ENCODE measurements around the gene PLA2G3.

PLA2G3 gene

DNA sequence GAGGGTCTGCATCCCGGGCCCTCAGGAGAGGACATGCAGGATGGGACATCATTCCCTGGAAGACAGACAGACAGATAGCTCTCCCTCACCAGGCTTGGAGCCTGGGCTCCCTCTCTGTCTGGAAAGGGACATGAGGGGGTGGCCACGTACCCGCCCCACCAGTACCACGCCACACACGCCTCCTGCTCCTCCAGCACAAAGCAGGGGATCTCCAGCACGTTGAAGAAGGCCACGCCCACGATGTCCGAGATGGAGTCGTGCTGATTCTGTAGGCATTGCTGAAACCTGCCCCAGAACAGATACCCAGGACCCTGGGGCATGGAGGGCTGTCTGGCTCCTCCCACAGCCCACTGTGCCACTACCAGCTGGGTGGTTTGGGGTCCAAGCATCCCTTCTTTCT, 2.2 kb downstream of the PLA2G3 start:
- TF ChIP-seq CREB1 (IDR thresholded peaks at IDR 0.05; ENCODE audit: low read depth) (no peak), TAF1 (IDR thresholded peaks at IDR 0.05; ENCODE audit: low read depth) (no peak), YY1 (IDR thresholded peaks at IDR 0.05; ENCODE audit: low read depth) (no peak), RAD21 (IDR thresholded peaks at IDR 0.05; ENCODE audit: low read depth) (no peak), ZBTB7A (IDR thresholded peaks at IDR 0.05; ENCODE audit: low read depth) (no peak), FOXM1 (IDR thresholded peaks at IDR 0.05; ENCODE audit: borderline replicate concordance, low read depth) (no peak), NFIC (IDR thresholded peaks at IDR 0.05) (no peak), TEAD4 (IDR thresholded peaks at IDR 0.05) (no peak), EGR1 (IDR thresholded peaks at IDR 0.05) (no peak), CEBPB (IDR thresholded peaks at IDR 0.05) (no peak), EP300 (IDR thresholded peaks at IDR 0.05; ENCODE audit: borderline replicate concordance) (no peak)
- TF ChIP-seq, protein P1, sequence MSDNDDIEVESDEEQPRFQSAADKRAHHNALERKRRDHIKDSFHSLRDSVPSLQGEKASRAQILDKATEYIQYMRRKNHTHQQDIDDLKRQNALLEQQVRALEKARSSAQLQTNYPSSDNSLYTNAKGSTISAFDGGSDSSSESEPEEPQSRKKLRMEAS (IDR thresholded peaks at IDR 0.05), result no peak
- TF ChIP-seq, protein P2, sequence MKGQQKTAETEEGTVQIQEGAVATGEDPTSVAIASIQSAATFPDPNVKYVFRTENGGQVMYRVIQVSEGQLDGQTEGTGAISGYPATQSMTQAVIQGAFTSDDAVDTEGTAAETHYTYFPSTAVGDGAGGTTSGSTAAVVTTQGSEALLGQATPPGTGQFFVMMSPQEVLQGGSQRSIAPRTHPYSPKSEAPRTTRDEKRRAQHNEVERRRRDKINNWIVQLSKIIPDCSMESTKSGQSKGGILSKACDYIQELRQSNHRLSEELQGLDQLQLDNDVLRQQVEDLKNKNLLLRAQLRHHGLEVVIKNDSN (IDR thresholded peaks at IDR 0.05), result no peak

DNA sequence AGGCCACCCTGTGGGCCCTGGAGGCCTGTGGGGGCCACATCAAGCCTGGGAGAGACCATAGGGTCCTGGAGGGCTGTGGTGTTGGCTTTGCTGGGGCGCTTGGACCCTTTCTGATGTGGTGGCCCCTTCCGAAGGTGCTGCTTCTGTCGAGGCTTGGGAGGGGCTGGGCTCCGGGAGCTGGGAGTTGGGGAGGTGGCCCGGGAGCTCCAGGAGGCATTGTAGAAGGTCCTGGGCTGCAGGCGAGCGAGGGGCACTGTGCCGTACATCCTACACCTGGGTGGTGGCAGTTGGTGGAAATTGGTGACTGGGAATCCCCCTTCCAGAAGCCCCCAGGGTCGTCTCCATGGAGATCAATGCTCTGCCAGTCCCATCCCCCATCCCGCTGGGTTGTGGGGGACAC, 2.6 kb downstream of the PLA2G3 start:
- no peak for TF ChIP-seq CEBPB (IDR thresholded peaks at IDR 0.05)
- TF ChIP-seq TCF12 (IDR thresholded peaks at IDR 0.05; ENCODE audit: low read depth), result no peak
- no peak for TF ChIP-seq TEAD4 (IDR thresholded peaks at IDR 0.05)
- TF ChIP-seq NFIC (IDR thresholded peaks at IDR 0.05), result no peak
- TF ChIP-seq TAF1 (IDR thresholded peaks at IDR 0.05; ENCODE audit: low read depth), result no peak
- TF ChIP-seq, protein P1 (IDR thresholded peaks at IDR 0.05), result no peak

DNA sequence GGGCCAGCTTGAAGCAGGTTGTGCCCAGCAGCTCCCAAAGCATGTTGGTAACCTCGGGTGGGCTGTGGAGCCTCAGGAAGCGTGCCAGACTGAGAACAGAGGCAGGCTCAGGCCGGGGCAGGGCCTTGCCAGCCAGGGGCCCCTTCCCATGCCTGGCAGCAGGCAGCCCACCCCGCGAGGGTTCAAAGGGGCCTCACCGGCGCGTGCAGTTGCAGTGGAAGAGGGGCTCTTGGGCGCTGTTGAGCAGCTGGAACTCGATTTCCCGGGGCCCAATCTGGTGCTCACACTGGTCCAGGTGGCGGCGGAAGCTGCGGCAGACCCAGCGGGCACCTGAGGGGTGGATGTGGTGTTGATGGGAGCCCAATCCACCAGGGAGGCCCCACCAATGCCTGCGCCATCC, 3.6 kb downstream of the PLA2G3 start:
- TF ChIP-seq NFIC (IDR thresholded peaks at IDR 0.05), result no peak
- TF ChIP-seq CREB1 (IDR thresholded peaks at IDR 0.05; ENCODE audit: low read depth), result no peak

DNA sequence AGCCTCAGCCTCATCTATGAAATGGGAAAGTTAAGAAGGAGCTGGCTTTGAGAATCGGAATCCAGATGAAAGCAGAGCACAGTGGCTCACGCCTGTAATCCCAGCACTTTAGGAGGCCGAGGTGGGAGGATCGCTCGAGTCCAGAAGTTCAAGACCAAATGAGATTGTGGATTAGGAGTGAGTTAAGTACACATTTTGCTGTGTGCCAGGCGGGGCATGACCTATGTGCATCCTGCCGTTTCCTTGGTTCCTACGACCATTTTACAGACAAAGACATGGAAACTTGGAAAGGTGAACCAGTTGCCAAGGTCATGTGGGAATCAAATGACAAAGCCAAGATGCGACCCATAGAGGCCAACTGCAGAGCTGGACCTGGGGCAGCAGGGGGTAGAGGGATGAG, 4.2 kb downstream of the PLA2G3 start:
- TF ChIP-seq RAD21 (IDR thresholded peaks at IDR 0.05; ENCODE audit: low read depth) (no peak), CREB1 (IDR thresholded peaks at IDR 0.05; ENCODE audit: low read depth) (no peak), NFIC (IDR thresholded peaks at IDR 0.05) (no peak), TEAD4 (IDR thresholded peaks at IDR 0.05) (no peak), TAF1 (IDR thresholded peaks at IDR 0.05; ENCODE audit: low read depth) (no peak), TCF12 (IDR thresholded peaks at IDR 0.05; ENCODE audit: low read depth) (no peak), EGR1 (IDR thresholded peaks at IDR 0.05) (no peak), YY1 (IDR thresholded peaks at IDR 0.05; ENCODE audit: low read depth) (no peak), FOXM1 (IDR thresholded peaks at IDR 0.05; ENCODE audit: borderline replicate concordance, low read depth) (no peak), EP300 (IDR thresholded peaks at IDR 0.05; ENCODE audit: borderline replicate concordance) (no peak), CEBPB (IDR thresholded peaks at IDR 0.05) (no peak), ZBTB7A (IDR thresholded peaks at IDR 0.05; ENCODE audit: low read depth) (no peak)
- TF ChIP-seq, protein P1 (IDR thresholded peaks at IDR 0.05), result no peak
- TF ChIP-seq, protein P2 (IDR thresholded peaks at IDR 0.05), result no peak
- TF ChIP-seq, protein P3, sequence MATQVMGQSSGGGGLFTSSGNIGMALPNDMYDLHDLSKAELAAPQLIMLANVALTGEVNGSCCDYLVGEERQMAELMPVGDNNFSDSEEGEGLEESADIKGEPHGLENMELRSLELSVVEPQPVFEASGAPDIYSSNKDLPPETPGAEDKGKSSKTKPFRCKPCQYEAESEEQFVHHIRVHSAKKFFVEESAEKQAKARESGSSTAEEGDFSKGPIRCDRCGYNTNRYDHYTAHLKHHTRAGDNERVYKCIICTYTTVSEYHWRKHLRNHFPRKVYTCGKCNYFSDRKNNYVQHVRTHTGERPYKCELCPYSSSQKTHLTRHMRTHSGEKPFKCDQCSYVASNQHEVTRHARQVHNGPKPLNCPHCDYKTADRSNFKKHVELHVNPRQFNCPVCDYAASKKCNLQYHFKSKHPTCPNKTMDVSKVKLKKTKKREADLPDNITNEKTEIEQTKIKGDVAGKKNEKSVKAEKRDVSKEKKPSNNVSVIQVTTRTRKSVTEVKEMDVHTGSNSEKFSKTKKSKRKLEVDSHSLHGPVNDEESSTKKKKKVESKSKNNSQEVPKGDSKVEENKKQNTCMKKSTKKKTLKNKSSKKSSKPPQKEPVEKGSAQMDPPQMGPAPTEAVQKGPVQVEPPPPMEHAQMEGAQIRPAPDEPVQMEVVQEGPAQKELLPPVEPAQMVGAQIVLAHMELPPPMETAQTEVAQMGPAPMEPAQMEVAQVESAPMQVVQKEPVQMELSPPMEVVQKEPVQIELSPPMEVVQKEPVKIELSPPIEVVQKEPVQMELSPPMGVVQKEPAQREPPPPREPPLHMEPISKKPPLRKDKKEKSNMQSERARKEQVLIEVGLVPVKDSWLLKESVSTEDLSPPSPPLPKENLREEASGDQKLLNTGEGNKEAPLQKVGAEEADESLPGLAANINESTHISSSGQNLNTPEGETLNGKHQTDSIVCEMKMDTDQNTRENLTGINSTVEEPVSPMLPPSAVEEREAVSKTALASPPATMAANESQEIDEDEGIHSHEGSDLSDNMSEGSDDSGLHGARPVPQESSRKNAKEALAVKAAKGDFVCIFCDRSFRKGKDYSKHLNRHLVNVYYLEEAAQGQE (IDR thresholded peaks at IDR 0.05; ENCODE audit: low read depth), result no peak

DNA sequence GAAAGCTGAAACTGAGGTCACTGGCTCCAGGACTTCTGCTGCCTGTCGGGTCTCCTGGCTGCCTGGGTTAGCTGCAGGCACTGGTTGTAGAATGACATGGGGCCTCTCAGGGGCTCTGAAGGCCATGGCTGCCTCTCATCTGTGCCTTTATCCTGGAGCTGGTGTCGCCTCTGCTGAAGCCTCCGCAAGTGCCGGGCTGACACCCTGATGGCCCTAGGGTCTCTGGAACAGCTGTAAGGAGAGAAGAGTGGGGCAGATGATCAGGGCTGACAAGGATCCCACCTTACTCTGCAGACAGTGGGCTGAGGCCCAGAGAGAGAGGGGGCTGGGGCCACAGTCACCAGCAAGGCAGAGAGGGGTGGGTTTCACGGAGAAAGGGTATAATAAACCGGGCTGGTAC, 4.6 kb downstream of the PLA2G3 start:
- TF ChIP-seq ZBTB7A (IDR thresholded peaks at IDR 0.05; ENCODE audit: low read depth), result no peak
- TF ChIP-seq, protein P3 (IDR thresholded peaks at IDR 0.05; ENCODE audit: low read depth), result no peak
- TF ChIP-seq FOXM1 (IDR thresholded peaks at IDR 0.05; ENCODE audit: borderline replicate concordance, low read depth), result no peak
- TF ChIP-seq EGR1 (IDR thresholded peaks at IDR 0.05), result no peak
- TF ChIP-seq TEAD4 (IDR thresholded peaks at IDR 0.05), result no peak
- TF ChIP-seq RAD21 (IDR thresholded peaks at IDR 0.05; ENCODE audit: low read depth), result no peak
- TF ChIP-seq CREB1 (IDR thresholded peaks at IDR 0.05; ENCODE audit: low read depth), result no peak
- TF ChIP-seq, protein P1 (IDR thresholded peaks at IDR 0.05), result no peak
- TF ChIP-seq, protein P2 (IDR thresholded peaks at IDR 0.05), result no peak
- no peak for TF ChIP-seq NFIC (IDR thresholded peaks at IDR 0.05)
- no peak for TF ChIP-seq EP300 (IDR thresholded peaks at IDR 0.05; ENCODE audit: borderline replicate concordance)
